GM18508 (cell line): ENCODE data around the gene DYSF.
"Not testable (repeated sequence)": the region's sequence is repeated elsewhere in the genome, so short reads cannot be mapped to it uniquely, and the experiment has no call there.

Source experiments
- ATAC-seq: cut with Tn5 transposase; IDR thresholded peaks from one replicate; pipeline ENCODE4 v1.9.1; 2021; ENCODE audit warnings: moderate number of reproducible peaks; ENCODE audit not compliant: insufficient read depth, unreplicated experiment

Gene DYSF

GRCh38 chr2:71453404-71454220 is at the start of gene DYSF:
DYSF (plus strand) TSS chr2:71453561.
- ATAC-seq = no peak

GRCh38 chr2:71409611-71410010 is 43.8 kb upstream of the DYSF start:
- no peak for ATAC-seq

GRCh38 chr2:71410696-71411095 is 42.7 kb upstream of the DYSF start:
- no peak for ATAC-seq

DNA sequence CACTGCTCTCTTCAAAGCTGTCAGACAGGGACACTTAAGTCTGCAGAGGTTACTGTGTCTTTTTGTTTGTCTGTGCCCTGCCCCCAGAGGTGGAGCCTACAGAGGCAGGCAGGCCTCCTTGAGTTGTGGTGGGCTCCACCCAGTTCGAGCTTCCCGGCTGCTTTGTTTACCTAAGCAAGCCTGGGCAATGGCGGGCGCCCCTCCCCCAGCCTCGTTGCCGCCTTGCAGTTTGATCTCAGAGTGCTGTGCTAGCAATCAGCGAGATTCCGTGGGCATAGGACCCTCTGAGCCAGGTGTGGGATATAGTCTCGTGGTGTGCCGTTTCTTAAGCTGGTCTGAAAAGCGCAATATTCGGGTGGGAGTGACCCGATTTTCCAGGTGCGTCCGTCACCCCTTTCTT is 36.5 kb upstream of the DYSF start:
- ATAC-seq = not testable (repeated sequence)

DNA sequence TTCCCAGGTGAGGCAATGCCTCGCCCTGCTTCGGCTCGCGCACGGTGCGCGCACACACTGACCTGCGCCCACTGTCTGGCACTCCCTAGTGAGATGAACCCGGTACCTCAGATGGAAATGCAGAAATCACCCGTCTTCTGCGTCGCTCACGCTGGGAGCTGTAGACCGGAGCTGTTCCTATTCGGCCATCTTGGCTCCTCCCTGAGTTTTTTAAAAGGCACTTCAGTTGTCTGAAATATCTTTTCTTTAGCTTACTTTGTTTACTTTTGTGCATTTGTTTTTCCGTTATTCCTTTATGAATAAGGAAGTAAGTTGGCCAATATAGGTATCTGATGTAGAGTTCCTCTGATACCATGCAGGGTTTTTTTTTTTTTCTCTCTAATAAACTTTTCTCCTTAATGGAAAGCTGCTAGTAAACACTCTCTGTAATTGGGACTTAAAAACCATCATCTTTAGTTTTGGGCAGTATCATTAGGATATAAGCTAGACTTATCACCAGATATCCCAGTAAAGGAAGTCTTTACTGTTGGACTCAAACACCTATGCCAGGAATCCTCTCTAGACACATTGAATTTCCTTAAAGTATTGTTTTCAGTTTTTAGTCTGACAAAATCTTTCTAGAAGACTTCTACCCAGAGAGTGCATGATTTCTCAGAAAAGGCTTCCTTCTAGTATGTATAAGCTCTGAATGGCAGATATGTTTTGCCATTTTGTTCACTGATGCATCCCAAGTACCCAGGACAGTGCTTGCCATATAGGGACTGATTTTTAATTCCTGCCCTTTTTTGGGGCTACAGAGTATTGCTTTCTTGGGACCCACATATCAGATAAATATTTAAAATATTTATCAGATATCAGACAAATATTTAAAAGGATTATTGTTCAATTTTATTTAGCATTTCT is 35.8 kb upstream of the DYSF start:
- ATAC-seq = no peak

DNA sequence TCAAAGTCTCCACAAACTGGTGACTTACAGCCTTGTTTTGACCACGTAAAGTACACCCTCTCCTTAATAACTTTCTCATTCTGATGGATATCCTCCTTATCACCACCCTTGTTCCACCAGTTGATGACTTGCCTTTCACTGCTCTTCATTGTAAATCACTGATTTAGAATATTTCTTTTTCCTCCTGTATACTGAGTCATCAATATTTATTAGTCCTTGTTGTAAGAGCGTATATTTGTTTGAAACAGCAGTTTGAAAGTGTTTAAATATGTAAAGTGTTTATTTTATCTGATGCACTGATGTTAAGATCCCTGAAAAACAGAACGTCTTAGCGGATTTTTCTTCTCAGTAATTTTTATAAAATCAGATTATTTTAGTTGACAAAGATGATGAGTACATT is 34.2 kb upstream of the DYSF start:
- ATAC-seq = no peak

DNA sequence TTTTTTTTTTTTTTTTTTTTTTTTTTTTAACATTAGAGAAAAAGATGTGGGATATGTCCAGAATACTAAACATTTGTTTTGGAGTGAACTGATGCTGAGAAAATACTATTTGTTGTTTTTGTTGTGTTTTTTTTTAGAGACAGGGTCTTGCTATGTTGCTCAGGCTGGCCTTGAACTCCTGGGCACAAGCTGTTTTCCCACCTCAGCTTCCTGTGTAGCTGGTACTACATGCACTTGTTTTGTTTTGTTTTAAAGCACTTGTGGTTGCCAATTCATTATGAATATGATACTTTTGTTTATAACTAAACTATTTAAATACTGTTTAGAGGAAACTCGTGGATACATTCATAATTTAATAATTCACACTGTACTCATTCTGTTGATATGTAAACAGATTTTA is 33.4 kb upstream of the DYSF start:
- no peak for ATAC-seq

- ATAC-seq = no peak
Measured at GRCh38 chr2:71422786-71423185, 30.6 kb upstream of the DYSF start.

DNA sequence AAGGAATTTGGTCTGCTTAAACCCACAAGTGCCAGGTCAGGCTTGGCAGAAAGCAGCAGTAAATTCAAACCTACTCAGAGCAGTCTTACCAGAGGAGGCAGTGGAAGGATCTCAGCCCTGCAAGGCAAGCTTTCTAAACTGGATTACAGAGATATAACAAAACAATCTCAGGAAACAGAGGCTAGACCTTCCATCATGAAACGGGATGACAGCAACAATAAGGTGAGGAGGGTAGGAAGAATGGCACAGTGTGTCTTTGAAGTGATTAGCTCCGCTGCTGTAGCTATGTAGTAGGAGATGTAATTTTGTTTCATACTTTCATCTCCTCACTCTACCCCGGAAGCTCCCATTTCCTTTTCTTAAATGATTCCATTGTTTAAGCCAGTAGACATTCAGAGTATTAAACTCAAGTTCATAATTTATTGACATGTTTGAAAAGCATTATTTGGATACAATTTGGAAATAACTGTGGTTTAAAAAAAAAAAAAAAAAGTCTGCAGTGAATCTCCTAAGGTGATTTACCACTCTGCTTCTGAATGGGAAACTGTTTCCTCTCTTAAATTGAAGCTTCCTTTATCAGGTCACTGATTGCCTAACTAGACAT is 29.4 kb upstream of the DYSF start:
- ATAC-seq = no peak

DNA sequence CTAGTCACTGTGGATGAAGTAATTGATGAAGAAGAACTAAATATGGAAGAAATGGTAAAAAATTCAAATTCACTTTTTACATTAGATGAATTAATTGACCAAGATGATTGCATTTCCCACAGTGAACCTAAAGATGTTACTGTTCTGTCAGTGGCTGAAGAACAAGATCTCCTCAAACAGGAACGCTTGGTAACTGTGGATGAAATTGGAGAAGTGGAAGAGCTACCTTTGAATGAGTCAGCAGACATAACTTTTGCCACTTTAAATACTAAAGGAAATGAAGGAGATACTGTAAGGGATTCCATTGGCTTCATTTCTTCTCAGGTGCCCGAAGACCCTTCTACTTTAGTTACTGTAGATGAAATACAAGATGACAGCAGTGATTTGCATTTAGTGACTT is 26.6 kb upstream of the DYSF start:
- no peak for ATAC-seq

DNA sequence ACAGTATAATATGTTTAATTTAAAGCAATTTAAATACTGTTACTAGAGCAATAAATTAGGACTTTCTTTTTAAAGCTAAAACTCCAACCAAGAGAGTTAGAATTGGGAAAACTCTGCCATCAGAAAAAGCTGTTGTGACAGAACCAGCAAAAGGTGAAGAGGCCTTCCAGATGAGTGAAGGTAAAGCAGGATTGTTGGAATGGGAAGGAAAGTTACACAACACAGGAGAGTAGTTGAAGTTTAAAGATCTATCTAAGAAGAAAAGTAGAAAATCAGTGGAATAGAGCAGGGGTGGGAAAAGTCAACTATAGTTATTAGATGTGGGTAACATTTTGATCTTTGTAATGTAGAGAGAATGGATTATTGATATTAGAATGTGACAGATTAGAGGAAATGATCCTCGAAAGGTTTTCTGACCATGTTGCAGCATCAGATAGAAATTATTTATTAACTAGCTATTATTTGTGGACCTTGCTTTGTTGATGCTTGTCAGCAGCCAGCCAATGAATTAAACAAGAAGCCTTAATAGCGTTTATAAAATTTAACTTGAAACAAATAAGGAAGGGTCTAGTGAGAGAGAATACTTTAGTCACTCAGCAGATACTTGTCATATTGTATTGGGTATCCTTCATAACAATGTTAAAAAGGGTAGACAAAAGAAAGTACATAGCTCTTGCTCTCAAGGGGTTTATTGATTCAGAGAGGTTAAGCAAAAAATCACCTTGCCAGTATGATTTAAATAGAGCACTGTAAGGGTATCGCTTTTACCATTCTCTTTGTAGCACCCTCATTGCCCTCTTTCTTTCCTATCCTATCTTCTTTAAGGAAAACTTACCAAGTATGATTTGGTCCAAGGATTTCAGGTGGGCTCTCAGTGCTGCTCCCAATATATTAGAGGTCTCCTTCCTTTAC is 24.6 kb upstream of the DYSF start:
- no peak for ATAC-seq

- not testable (repeated sequence) for ATAC-seq
Measured at GRCh38 chr2:71445142-71445541, 8.2 kb upstream of the DYSF start.

DNA sequence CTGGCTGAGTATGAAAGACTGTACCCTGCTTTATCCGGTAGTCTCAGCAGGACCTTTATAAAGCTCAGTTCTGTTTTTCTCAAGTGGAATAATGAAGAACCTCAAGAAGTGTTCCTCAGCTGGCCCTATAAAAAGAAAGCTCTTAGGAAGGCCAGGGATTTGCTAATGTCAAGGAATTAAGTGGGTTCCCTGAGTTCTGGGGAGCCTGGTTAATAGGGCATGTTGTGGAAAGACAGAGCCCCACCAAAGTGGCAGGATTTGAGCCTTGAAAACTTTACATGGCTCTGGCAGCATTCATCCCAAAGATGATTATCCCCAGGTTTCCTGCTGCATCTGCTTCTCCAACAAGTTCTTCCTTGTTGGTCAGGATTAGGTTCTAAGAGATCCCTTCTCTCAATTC is 6.9 kb upstream of the DYSF start:
- no peak for ATAC-seq

DNA sequence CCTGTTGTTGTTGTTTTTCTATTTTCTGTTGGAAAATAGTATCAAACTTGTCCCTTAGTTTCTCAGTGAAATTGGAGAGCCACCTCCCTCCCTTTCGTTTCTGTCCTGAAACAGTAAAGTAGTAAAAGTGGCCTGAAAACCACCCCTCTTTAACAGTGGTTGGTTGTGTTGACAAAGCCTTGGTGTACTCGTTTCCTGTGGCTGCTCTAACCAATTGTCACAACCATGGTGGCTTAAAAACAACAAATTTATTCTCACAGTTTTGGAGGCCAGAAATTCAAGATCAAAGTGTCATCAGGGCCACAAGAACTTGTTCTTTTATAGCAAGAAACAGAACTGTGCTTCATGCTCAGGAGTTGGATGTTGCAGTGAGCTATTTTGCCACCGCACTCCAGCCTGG is 4.0 kb upstream of the DYSF start:
- no peak for ATAC-seq

DNA sequence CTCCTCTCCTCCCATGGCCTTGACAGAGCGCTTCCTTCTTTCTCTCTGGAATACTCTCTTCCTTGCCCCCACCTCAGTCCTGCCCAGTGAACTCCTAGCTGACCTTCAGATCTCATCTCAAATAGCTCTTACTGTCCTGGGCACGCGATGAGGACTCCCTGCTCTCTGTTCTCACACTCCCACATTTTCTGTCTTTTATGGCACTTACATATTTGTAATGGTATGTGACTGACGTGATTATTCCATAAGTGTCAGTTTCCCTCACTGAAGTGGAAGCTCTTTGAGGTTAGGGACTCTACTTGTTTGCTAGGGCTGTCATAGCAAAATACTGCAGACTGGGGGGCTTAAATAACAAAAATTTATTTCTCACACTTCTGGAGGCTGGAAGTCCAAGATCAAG is 1.7 kb upstream of the DYSF start:
- no peak for ATAC-seq

DNA sequence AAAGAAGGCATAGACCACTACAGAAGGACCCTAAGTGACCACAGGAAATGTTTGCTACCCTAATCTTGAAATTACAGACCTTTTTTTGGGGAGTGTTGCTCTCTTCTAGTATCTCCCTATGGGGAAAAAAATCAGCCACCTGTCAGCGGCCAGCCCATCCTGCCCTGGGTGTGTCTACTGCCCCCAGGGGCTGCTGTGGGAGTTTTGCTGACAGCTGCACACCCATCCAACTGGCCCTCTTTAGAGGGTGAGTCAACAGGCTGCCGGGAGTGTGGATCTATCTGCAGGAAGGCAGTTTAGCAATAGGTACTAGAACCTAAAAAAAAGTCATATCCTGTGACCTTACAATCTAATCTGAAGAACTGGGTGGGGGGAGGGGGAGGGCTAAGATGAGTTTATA is 796 bp upstream of the DYSF start:
- ATAC-seq = no peak

- no peak for ATAC-seq
Measured at GRCh38 chr2:71454221-71455010, 1.1 kb downstream of the DYSF start.

- no peak for ATAC-seq
Measured at GRCh38 chr2:71455011-71455740, 1.8 kb downstream of the DYSF start.
